NCI-H2196 (cell line): ENCODE results near the gene KCNA5.
A peak's percentile ranks its signal among the peaks of the same experiment; 100 is the strongest.

Experiments used
- DNase-seq: peaks from one replicate; lab custom pipeline; 2025; ENCODE audit not compliant: unreplicated experiment; lab: John Stamatoyannopoulos, UW

Gene KCNA5

GRCh38 chr12:5043589-5044419, at the start of gene KCNA5:
Gene KCNA5, plus strand, starts transcription at chr12:5043879. Its CDS starts 269 bp downstream, at chr12:5044148.
- no peak for DNase-seq

GRCh38 chr12:4994622-4995021, 49.1 kb upstream of the KCNA5 start:
- DNase-seq: no peak

GRCh38 chr12:4996714-4997113, 47.0 kb upstream of the KCNA5 start:
- no peak for DNase-seq

- no peak for DNase-seq
Measured at GRCh38 chr12:4997939-4998338, 45.7 kb upstream of the KCNA5 start.

- no peak for DNase-seq
Measured at GRCh38 chr12:5000204-5000603, 43.5 kb upstream of the KCNA5 start.

GRCh38 chr12:5000658-5001385, 42.9 kb upstream of the KCNA5 start:
- no peak for DNase-seq

- DNase-seq: peak; percentile 66
Measured at GRCh38 chr12:5003025-5003666, 40.5 kb upstream of the KCNA5 start.

- DNase-seq: no peak
Measured at GRCh38 chr12:5008661-5009060, 35.0 kb upstream of the KCNA5 start.

- no peak for DNase-seq
Measured at GRCh38 chr12:5010151-5010550, 33.5 kb upstream of the KCNA5 start.

GRCh38 chr12:5012337-5012736, 31.3 kb upstream of the KCNA5 start:
- DNase-seq: no peak

- DNase-seq: peak; percentile 49
Measured at GRCh38 chr12:5013266-5013730, 30.4 kb upstream of the KCNA5 start.

GRCh38 chr12:5014269-5014668, 29.4 kb upstream of the KCNA5 start:
- DNase-seq: no peak

- no peak for DNase-seq
Measured at GRCh38 chr12:5015711-5016492, 27.8 kb upstream of the KCNA5 start.

GRCh38 chr12:5016526-5016925, 27.2 kb upstream of the KCNA5 start:
- no peak for DNase-seq

GRCh38 chr12:5017638-5018348, 25.9 kb upstream of the KCNA5 start:
- no peak for DNase-seq

- DNase-seq: no peak
Measured at GRCh38 chr12:5018677-5019076, 25.0 kb upstream of the KCNA5 start.

GRCh38 chr12:5022025-5022424, 21.7 kb upstream of the KCNA5 start:
- DNase-seq: no peak

- DNase-seq: peak; percentile 32
Measured at GRCh38 chr12:5022465-5023061, 21.1 kb upstream of the KCNA5 start.

- DNase-seq: no peak
Measured at GRCh38 chr12:5023842-5024241, 19.8 kb upstream of the KCNA5 start.
